Skin of body (tissue), 2 donors: Measurements from ENCODE around the gene GRIFIN. TPM values are rescaled to one million over a fixed set of nuclear protein-coding genes. Genes with fewer than 3 reads are reported as not detected.

Experiments used
- DNase-seq: peaks from one replicate; lab custom pipeline; 2025; lab: John Stamatoyannopoulos, UW
- total RNA-seq: library from RNA; depleted of rRNA; stranded (reverse); fragments of >200 nt; gene quantifications from one replicate; pipeline ENCODE4 v1.2.3, GENCODE V29; 2014

The GRIFIN gene
- total RNA-seq, 1 donor from 2014 or later = not detected

DNA sequence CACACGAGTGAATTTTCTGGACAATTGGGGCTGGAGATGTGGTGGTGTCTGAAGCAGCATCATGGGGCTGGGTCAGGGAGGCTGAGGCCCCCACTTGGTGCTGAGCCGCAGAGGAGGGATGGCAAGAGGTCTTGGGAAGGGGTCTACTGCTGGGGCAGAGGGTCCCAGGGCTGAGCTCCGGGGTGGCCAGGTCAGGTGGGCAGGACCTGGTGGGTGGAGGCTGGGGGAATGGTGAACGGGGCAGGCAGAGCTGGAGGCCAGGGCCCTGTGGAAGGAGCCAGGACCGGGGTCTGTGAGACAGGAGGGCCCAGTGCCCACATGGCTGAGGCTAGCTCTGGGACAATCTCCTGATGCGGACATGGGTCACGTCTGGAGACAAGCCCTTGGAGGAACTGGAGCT, 23.0 kb upstream of the GRIFIN start:
- no peak for DNase-seq

- DNase-seq = no peak
Measured at GRCh38 chr7:2498708-2499107, 22.5 kb upstream of the GRIFIN start.

DNA sequence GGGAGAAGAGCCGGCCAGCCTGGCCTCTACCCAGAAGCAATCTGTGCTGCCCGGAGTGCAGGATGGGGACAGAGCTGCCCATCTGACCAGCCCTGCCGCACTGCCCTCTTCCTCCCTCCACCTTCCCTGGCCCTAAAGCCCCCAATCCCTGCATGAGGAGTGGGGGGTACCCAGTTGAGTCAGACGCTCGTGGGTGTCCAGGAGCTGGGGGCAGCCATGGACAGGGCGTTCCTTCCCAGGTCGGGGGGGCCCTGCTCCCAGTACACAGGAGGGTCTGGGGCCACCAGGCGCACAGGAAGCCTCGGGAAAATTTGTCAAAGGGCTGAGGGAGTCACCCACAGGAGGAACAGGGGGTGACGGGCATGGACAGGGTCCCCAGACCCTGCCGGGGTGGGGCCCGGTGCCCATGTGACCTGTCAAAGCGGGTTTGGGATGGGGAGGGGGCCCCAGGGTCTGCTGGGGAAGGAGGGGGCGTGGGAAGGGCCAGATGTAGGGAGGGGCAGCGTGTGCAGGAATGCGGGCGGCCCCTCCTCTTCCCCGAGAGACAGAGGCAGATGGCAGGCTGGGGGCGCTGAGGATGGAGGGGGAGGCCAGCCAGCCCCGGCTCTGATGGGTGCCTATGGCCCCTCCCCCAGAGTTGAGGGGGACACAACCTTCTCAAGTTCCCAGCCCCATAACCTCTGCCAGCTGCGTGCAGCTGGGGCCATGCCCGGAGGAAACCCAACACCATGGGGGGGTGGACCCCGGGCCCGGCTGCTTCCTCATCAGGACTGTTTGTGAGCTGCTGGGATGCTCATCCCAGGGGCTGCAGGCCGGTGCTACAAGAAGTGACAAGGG, 21.5 kb upstream of the GRIFIN start:
- peak; percentile 70 for DNase-seq

- no peak for DNase-seq
Measured at GRCh38 chr7:2497065-2497464, 20.9 kb upstream of the GRIFIN start.

DNA sequence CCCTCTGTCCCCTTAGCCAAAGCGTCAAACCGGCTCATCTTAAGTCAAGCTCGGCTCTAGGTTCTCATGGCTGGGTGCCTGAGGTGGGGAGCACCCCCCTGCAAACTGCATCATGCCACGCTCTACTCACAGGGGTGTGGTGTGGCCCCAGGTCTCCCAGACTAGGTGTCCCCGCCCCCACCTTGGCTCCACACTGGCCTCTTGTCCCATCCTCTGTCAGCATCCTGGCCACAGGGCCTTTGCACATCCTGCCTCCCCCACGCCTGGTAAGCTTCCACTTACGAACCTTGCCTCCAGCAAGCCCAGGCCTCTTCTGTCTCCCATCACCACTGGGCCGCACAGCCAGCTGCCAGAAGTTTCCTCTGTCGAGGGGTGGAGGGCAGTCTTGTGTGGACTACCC, 20.2 kb upstream of the GRIFIN start:
- no peak for DNase-seq

- peak; percentile 41 for DNase-seq
Measured at GRCh38 chr7:2495418-2496299, 19.5 kb upstream of the GRIFIN start.

DNA sequence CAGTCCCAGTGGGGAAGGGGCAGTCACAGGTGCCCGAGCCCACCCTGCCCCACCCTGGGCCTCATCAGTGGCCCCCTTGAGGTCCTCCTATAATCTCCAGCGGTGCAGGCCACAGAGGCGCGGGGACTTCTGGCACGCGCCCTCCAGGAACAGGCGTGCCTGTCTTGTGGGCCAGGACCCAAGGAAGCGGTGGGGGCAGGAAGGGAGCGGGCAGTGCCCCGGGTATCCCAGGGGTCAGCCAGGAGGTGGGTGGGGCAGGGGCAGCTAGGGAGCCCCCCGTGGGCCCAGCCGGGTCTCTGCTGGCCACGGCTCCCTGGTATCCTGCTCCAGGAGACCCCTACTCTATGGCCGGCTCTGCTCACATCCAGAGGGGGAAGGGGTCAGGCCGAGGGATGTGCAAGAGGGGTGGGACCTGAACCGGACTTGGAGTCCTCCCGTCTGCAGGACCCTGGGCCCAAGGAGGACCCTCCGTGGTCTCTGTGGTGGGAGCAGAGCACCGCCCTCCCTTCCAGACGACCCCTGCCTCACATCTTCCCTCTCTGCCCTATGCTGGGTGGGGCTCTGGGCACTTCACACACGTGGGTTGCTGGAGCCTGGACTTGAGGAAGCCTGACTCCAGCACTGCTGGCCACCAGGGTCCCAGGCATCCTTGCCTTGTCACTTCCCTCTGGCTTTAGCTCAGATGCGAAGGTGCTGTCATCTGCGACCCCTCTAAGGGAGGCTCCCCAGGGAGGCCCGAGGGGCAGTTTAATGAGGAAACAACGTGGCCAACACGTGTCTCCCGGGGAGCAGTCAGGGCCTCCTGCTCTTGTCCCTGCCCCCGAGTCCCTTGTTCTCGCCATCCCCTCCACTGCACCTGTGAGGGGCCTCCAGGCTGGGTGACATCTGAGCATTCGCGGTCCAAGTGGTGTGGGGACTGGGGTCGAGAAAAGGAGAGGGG, 18.3 kb upstream of the GRIFIN start:
- DNase-seq = no peak

DNA sequence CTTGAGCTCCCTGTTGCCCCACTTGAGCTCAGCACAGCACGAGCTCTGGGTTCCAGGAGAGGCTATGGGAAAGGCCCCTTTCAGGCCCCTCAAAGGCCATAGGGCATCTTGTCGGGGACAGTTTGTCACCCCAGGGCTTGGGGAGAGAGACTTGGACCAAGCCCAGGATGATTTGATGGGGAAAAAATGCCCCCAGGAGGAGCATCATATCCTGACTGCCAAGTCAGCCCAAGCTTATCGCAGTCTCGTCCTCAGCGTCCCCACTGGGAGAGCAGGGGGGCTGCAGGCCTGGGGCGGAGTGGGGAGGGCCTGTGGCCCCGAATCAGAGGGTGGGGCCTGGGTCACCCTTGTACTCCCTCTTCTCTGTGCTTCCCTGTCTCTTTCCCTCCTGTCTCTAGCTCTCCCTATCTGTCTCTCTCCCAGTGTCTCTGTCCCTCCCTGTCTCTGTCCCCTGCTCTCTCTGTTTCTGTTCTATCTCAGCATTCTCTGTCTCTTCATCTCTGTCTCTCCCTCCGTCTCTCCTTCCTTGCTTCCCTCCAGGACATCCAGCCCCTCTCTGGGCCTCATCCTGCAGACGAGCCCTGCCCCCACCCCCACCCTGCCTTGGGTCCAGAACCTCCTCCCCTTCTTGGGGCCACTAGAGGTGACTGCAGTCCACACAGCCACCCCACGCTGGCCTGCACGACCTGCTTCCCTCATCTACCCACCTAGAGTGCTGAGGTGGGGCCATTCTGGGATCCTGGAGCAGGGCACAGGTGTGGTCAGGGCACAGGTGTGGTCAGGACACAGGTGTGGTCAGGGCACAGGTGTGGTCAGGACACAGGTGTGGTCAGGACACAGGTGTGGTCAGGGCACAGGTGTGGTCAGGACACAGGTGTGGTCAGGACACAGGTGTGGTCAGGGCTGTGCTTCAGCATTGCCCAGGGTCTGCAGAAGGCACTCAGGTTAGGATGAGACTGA, 17.3 kb upstream of the GRIFIN start:
- no peak for DNase-seq

DNA sequence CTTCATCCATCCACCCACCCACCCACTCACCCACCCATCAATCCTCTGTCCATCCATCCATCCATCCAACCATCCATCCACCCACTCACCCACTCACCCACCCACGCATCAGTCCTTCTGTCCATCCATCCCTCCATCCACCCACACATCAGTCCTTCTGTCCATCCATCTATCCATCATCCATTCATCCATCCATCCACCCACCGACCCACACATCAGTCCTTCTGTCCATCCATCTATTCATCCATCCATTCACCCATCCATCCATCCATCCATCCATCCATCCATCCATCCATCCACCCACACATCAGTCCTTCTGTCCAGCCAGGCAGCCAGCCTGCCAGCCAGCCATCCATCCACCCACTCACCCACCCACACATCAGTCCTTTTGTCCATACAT, 15.8 kb upstream of the GRIFIN start:
- no peak for DNase-seq

- no peak for DNase-seq
Measured at GRCh38 chr7:2490181-2490651, 14.0 kb upstream of the GRIFIN start.

DNA sequence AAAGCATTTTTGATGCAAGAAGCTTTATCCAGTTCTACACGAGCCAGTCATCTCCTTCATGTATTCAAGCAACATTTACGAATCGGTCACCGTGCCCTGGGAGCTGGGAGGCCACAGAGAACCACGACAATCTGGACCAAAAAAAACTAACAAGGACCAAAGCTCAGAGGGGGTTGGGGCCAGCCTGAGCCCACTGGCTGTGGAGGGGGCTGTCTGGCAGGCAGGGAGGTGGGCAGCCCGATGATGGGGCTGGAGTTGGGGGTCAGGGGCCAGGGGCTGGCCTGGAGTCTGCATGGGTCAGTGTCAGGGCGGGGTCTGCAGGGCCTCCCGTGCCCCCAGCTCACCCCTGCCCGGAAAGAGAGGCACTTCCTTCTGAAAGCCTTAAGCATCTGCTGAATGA, 12.5 kb upstream of the GRIFIN start:
- no peak for DNase-seq

DNA sequence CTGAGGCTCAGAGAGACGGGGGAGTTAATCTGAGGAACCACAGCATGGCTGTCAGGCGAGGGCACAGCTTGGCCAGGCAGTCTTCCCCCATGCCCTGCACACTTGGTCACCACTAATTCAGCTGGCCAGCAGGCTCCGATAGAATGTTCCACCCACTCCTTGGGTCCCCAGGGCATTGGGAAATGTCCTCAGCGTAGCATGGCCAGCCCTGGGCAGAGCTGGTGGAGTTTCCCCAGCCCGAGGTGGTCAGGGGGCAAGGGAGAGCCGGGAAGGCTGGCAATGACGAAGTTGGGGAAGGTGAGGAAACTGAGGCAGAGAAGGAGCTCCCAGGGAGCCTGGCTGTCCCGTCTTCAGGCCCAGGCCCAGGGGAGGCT, 12.1 kb upstream of the GRIFIN start:
- DNase-seq = no peak

- peak; percentile 88 for DNase-seq
Measured at GRCh38 chr7:2487586-2488271, 11.5 kb upstream of the GRIFIN start.

GRCh38 chr7:2484868-2485267, 8.7 kb upstream of the GRIFIN start:
- DNase-seq = no peak

DNA sequence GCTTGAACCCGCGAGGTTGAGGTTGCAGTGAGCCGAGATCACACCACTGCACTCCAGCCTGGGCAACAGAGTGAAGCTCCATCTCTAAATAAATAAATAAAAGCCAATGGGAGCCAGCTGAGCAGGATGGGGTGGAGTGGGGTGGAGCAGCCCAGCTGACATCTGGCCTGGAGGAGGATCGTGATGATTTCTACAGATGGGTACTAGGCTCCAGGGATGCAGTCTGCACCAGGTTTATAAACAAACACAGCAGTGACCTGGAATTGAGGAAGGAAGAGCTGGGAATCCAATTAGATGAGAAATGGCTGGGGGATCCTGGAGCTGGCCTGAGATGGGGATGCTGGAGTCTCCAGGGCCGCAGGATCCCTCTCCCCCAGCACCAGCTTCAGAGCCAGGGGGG, 7.3 kb upstream of the GRIFIN start:
- DNase-seq = no peak

- DNase-seq = no peak
Measured at GRCh38 chr7:2482725-2483451, 6.7 kb upstream of the GRIFIN start.

- DNase-seq = no peak
Measured at GRCh38 chr7:2481195-2481594, 5.0 kb upstream of the GRIFIN start.

- DNase-seq = no peak
Measured at GRCh38 chr7:2480070-2480408, 3.8 kb upstream of the GRIFIN start.
